ENCODE results near the gene FOLH1. TPM values are rescaled to one million over a fixed set of nuclear protein-coding genes. Genes with fewer than 3 reads are reported as not detected.
"Not testable (repeated sequence)": the region's sequence is repeated elsewhere in the genome, so short reads cannot be mapped to it uniquely, and the experiment has no call there.

FOLH1 gene
- total and polyA plus RNA-seq, 5 donors from 2014 or later, result not detected

DNA sequence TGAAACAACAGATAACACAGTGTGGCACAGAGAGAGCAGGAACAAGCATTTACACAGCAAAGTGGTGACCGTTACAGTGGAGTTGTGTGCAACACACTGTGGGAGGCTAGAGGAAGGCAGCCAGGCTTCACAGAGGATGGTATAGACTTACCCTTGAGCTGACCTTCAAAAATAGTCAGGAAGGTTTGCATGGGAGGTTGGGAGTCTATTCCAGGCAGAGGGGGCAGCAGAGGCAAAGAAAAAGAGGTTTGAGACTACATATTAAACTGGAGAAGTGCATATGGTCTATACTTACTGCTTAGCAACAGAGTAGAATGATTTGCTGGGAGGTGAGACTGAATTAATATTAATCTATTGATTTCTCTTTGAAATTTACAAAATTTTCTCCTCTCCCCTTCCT, 22.1 kb upstream of the FOLH1 start:
- not testable (repeated sequence) for H3K27me3 ChIP-seq (ENCODE audit: control insufficient read depth, insufficient read depth, low read length); H3K4me3 Mint-ChIP-seq; H3K27ac ChIP-seq (ENCODE audit: insufficient read depth, low read length, poor library complexity, severe bottlenecking)

DNA sequence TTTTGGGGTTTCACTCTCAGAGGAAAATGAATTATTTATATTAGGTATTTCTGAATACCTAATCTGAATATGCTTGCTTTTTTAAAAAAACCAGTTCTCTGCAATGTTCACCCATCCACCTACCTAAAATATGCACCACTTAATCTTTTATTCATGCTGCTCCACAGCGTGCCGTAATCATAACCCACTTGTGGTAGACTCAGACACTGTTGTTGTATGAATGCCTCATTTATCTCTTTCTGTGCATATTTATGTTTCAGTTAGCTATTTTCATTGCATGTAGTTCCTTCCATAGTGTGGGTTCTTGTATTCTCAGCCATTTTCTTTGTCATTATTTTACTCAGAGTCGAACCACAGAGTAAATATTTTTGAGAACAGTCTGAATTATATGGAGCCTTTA, 21.6 kb upstream of the FOLH1 start:
- not testable (repeated sequence) for H3K9me3 Mint-ChIP-seq; H3K27ac Mint-ChIP-seq; H3K27me3 ChIP-seq (ENCODE audit: control insufficient read depth, insufficient read depth, low read length); DNase-seq; ATAC-seq (ENCODE audit: low read depth in 2 of 2); H3K4me1 ChIP-seq (ENCODE audit: control insufficient read depth, insufficient read depth, low read length, poor library complexity, severe bottlenecking); H3K9me3 ChIP-seq (ENCODE audit: control insufficient read depth in 2 of 2, low read length in 2 of 2); H3K36me3 ChIP-seq (ENCODE audit: control insufficient read depth, insufficient read depth, low read length); H3K4me1 Mint-ChIP-seq; H3K27ac ChIP-seq (ENCODE audit: insufficient read depth, low read length, poor library complexity, severe bottlenecking); H3K4me3 ChIP-seq (ENCODE audit: low read depth, low read length); H3K36me3 Mint-ChIP-seq; H3K27me3 Mint-ChIP-seq; H3K4me3 Mint-ChIP-seq

More for the DNA sequence above, 22.1 kb upstream of the FOLH1 start:
- DNase-seq; H3K4me3 ChIP-seq (ENCODE audit: low read depth, low read length); H3K27ac Mint-ChIP-seq; H3K9me3 Mint-ChIP-seq; ATAC-seq (ENCODE audit: low read depth in 2 of 2); H3K27me3 Mint-ChIP-seq; H3K36me3 ChIP-seq (ENCODE audit: control insufficient read depth, insufficient read depth, low read length); H3K4me1 Mint-ChIP-seq; H3K36me3 Mint-ChIP-seq; H3K4me1 ChIP-seq (ENCODE audit: control insufficient read depth, insufficient read depth, low read length, poor library complexity, severe bottlenecking); H3K9me3 ChIP-seq (ENCODE audit: control insufficient read depth in 2 of 2, low read length in 2 of 2): not testable (repeated sequence)

DNA sequence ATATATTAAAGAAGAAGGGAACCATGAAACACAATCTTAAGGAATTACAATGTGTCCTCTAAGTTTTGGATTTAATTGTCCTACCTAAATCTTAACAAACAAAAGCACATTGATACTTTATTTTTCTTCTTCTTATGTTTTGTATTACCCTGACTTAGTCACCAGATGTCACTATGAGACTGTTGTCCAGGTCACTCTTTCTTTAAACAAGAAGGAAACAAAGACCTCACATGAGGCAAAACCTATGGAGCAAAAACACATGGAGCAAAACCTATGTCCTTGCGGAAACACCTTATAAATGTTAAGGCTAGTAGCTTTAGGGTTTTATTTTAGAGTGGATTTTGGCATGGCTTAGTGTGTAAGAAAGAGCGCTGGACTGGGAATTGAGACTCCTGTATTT, 20.7 kb upstream of the FOLH1 start:
- not testable (repeated sequence) for H3K4me1 Mint-ChIP-seq; ATAC-seq (ENCODE audit: low read depth in 2 of 2); H3K27ac ChIP-seq (ENCODE audit: insufficient read depth, low read length, poor library complexity, severe bottlenecking); H3K27me3 Mint-ChIP-seq; H3K9me3 Mint-ChIP-seq; H3K27me3 ChIP-seq (ENCODE audit: control insufficient read depth, insufficient read depth, low read length); H3K4me3 ChIP-seq (ENCODE audit: low read depth, low read length); H3K4me3 Mint-ChIP-seq; H3K9me3 ChIP-seq (ENCODE audit: control insufficient read depth in 2 of 2, low read length in 2 of 2); H3K4me1 ChIP-seq (ENCODE audit: control insufficient read depth, insufficient read depth, low read length, poor library complexity, severe bottlenecking); H3K36me3 Mint-ChIP-seq; H3K36me3 ChIP-seq (ENCODE audit: control insufficient read depth, insufficient read depth, low read length); DNase-seq; H3K27ac Mint-ChIP-seq

DNA sequence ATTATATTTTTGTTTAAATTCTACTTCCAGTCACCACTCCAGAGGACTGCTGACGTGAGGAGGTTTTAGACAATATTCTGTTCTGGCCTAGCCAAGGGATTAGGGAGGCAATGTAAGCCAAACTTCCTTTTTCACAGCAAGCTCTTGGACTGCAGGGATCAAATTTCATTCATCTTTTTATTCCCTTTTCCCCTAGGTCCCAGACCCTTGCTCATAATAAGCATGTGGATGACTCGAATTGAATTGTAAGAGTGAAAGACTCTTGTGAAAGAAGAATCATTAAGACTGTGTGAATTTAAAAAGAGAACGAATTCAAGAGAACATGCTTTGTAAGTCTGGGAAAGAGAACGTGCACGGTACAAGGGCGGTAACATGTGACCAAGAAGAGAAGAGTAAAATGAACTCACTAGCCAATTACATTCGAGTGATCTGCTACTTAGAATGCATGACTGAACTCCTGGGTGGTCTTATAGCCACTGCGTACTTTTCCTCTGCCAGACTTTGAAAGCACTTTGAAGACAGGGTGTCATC, 16.9 kb upstream of the FOLH1 start:
- H3K27ac Mint-ChIP-seq; H3K4me3 ChIP-seq (ENCODE audit: low read depth, low read length); ATAC-seq (ENCODE audit: low read depth in 2 of 2); H3K36me3 ChIP-seq (ENCODE audit: control insufficient read depth, insufficient read depth, low read length); H3K36me3 Mint-ChIP-seq; DNase-seq; H3K4me1 ChIP-seq (ENCODE audit: control insufficient read depth, insufficient read depth, low read length, poor library complexity, severe bottlenecking); H3K9me3 ChIP-seq (ENCODE audit: control insufficient read depth in 2 of 2, low read length in 2 of 2); H3K4me1 Mint-ChIP-seq; H3K27me3 ChIP-seq (ENCODE audit: control insufficient read depth, insufficient read depth, low read length); H3K9me3 Mint-ChIP-seq; H3K27ac ChIP-seq (ENCODE audit: insufficient read depth, low read length, poor library complexity, severe bottlenecking); H3K4me3 Mint-ChIP-seq; H3K27me3 Mint-ChIP-seq: not testable (repeated sequence)

DNA sequence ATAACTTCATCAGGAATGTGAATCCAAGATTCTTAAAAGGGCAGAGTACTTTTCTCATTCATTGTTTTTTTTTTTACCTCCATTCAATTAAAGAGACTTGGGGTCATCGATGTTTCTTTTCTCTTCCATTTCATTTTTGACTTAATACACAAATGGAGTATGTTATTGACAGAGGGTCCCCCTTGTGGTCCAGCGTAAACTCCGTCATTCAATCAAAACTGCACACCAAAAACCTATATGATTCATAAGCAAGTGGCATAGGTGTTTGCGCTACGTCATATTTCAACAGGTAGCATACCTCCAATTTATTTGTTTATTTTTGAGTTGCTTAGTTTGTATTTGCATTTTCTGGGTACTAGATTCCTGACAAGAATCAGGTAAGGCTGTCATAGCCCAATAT, 12.7 kb upstream of the FOLH1 start:
- H3K9me3 ChIP-seq (ENCODE audit: control insufficient read depth in 2 of 2, low read length in 2 of 2), result no peaks in the 10 kb centered on the region
- Mint-ChIP-seq H3K27ac (no peak overlapping the region), H3K4me1 (peaks cover 0 to 2% (median 0%) of the 10 kb centered on the region in 4 donors), H3K9me3 (peaks cover 0 to 3% (median 0%) of the 10 kb centered on the region in 7 donors), H3K4me3 (no peak overlapping the region), H3K27me3 (peaks cover 4% of the 10 kb centered on the region), H3K36me3 (no peaks in the 10 kb centered on the region)
- H3K36me3 ChIP-seq (ENCODE audit: control insufficient read depth, insufficient read depth, low read length), result no peaks in the 10 kb centered on the region
- no peak for DNase-seq
- no peaks in the 10 kb centered on the region for H3K4me1 ChIP-seq (ENCODE audit: control insufficient read depth, insufficient read depth, low read length, poor library complexity, severe bottlenecking)
- no peak overlapping the region for H3K27ac ChIP-seq (ENCODE audit: insufficient read depth, low read length, poor library complexity, severe bottlenecking)
- H3K4me3 ChIP-seq (ENCODE audit: low read depth, low read length), result no peak overlapping the region
- H3K27me3 ChIP-seq (ENCODE audit: control insufficient read depth, insufficient read depth, low read length), result no peaks in the 10 kb centered on the region
- no peak for ATAC-seq (ENCODE audit: low read depth in 2 of 2)

DNA sequence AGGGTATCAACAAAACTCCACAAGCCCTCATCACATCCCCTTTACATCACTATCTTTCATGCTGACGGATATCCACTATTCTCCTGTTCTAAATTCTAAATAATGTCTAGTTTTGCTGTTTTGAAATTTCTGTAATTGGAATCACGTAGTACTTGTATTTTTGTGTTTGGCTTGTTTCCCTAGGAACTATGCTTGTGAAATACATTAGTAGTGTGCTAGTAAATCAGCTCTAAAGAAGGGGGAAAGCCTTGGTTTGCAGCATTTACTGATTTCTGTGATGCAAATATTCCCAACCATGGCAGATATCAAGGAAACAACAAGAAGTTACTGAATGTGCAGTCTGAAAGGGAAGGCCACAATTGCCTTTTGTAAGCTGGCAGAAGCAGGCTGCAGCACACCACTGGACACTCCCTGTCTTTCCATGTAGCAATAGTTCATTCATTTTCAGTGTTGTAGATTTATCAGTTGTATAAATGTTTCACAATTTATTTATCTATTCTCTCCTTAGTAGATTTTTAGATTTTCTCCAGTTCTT, 4.7 kb upstream of the FOLH1 start:
- no peaks in the 10 kb centered on the region for H3K36me3 Mint-ChIP-seq
- H3K4me1 Mint-ChIP-seq, result no peaks in the 10 kb centered on the region
- H3K36me3 ChIP-seq (ENCODE audit: control insufficient read depth, insufficient read depth, low read length), result no peaks in the 10 kb centered on the region
- ATAC-seq (ENCODE audit: low read depth in 2 of 2) (no peak), DNase-seq (no peak)
- peaks cover 5% of the 10 kb centered on the region for H3K27me3 Mint-ChIP-seq
- H3K4me3 Mint-ChIP-seq, result no peak overlapping the region
- no peaks in the 10 kb centered on the region for H3K27me3 ChIP-seq (ENCODE audit: control insufficient read depth, insufficient read depth, low read length)
- H3K27ac ChIP-seq (ENCODE audit: insufficient read depth, low read length, poor library complexity, severe bottlenecking), result no peak overlapping the region
- no peak overlapping the region for H3K4me3 ChIP-seq (ENCODE audit: low read depth, low read length)
- no peaks in the 10 kb centered on the region for H3K9me3 ChIP-seq (ENCODE audit: control insufficient read depth in 2 of 2, low read length in 2 of 2)
- peaks cover 0 to 4% (median 0%) of the 10 kb centered on the region in 7 donors for H3K9me3 Mint-ChIP-seq
- H3K27ac Mint-ChIP-seq, result no peak overlapping the region
- no peaks in the 10 kb centered on the region for H3K4me1 ChIP-seq (ENCODE audit: control insufficient read depth, insufficient read depth, low read length, poor library complexity, severe bottlenecking)

DNA sequence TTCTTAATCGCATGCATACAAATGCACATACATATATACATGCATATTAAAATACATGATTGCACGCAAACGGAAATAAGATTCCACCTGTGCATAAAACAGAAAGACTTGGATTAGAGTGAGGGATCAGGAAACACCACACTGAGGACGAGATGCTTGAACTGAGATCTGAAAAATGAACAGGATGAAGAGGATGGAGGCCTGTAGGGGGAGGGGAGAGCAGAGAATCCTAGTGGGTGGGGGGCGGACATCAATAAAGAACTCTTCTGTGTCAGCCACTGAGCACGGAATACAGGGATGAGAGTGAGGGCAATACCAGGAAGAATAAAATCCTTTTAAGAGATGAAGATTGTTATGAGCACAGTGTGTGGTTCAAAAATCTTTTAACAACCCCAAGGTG, 1.4 kb downstream of the FOLH1 start:
- not testable (repeated sequence) for H3K4me1 ChIP-seq (ENCODE audit: control insufficient read depth, insufficient read depth, low read length, poor library complexity, severe bottlenecking); H3K36me3 ChIP-seq (ENCODE audit: control insufficient read depth, insufficient read depth, low read length); H3K27me3 Mint-ChIP-seq; DNase-seq; H3K4me3 ChIP-seq (ENCODE audit: low read depth, low read length); H3K36me3 Mint-ChIP-seq; H3K27ac ChIP-seq (ENCODE audit: insufficient read depth, low read length, poor library complexity, severe bottlenecking); H3K9me3 ChIP-seq (ENCODE audit: control insufficient read depth in 2 of 2, low read length in 2 of 2); H3K27me3 ChIP-seq (ENCODE audit: control insufficient read depth, insufficient read depth, low read length); ATAC-seq (ENCODE audit: low read depth in 2 of 2); H3K27ac Mint-ChIP-seq; H3K4me3 Mint-ChIP-seq; H3K4me1 Mint-ChIP-seq; H3K9me3 Mint-ChIP-seq

DNA sequence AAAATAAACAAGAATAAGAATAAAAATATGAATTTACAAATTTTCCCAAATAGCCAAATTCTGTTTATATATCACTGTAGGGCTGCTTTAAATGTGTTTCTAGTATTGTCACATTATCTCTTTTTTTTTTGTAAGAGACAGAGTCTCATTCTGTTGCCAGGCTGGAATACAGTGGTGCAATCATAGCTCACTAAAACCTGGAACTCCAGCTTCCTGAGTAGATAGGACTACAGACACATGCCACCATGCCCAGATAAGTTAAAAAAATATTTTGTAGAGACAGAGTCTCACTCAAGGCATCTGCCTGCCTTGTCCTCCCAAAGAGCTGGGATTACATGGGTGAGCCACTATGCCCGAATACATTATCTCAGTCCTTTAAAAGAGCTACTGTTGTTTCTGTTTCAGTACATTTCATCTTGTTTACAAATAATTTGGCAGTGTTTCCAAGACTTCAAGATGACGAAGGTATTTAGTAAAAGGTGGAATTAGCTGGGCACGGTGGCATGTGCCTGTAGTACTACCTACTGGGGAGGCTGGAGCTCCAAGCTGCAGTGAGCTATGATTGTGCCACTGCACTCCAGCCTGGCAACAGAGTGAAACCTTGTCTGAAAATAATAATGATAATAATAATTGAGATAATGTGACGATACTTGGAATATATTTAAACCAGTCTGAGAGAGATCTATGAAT, 6.0 kb downstream of the FOLH1 start:
- Mint-ChIP-seq H3K4me3 (no peak overlapping the region), H3K36me3 (no peaks in the 10 kb centered on the region), H3K9me3 (peaks cover 0 to 2% (median 0%) of the 10 kb centered on the region in 7 donors), H3K27me3 (no peaks in the 10 kb centered on the region), H3K27ac (no peak overlapping the region), H3K4me1 (no peaks in the 10 kb centered on the region)
- Histone ChIP-seq H3K4me1 (ENCODE audit: control insufficient read depth, insufficient read depth, low read length, poor library complexity, severe bottlenecking) (no peaks in the 10 kb centered on the region), H3K4me3 (ENCODE audit: low read depth, low read length) (no peak overlapping the region), H3K27ac (ENCODE audit: insufficient read depth, low read length, poor library complexity, severe bottlenecking) (no peak overlapping the region), H3K36me3 (ENCODE audit: control insufficient read depth, insufficient read depth, low read length) (no peaks in the 10 kb centered on the region), H3K27me3 (ENCODE audit: control insufficient read depth, insufficient read depth, low read length) (no peaks in the 10 kb centered on the region), H3K9me3 (ENCODE audit: control insufficient read depth in 2 of 2, low read length in 2 of 2) (no peaks in the 10 kb centered on the region)
- ATAC-seq (ENCODE audit: low read depth in 2 of 2) (no peak), DNase-seq (no peak)

All from CD4-positive, CD25-positive, alpha-beta regulatory T cell (primary cell).